HG02938 (cell line): ENCODE data around the gene MYO3B.
"Not testable (repeated sequence)": the region's sequence is repeated elsewhere in the genome, so short reads cannot be mapped to it uniquely, and the experiment has no call there.

Source experiments
- ATAC-seq: cut with Tn5 transposase; IDR thresholded peaks from one replicate; pipeline ENCODE4 v1.9.1; 2021; ENCODE audit warnings: mild to moderate bottlenecking, moderate library complexity; ENCODE audit not compliant: unreplicated experiment

Gene MYO3B

DNA sequence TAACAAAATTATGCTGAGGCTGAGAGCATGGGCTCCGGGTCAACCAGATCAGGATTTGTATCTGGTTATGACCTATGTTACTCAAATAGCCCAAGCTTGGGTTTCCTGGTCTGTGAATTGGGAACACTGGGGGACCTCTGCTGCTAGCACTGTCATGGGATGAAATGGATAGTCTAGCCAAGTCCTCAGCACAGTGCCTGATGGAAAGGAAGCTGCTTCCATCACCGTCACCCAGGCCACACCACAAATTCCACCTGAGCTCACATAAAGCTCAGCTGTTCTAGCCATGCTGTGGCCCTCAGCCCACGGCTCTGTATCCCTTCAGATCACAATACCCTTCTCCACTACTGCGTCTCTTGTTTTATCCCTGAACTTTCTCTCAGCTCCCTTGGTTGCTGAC is 357.6 kb downstream of the MYO3B start:
- no peak for ATAC-seq

DNA sequence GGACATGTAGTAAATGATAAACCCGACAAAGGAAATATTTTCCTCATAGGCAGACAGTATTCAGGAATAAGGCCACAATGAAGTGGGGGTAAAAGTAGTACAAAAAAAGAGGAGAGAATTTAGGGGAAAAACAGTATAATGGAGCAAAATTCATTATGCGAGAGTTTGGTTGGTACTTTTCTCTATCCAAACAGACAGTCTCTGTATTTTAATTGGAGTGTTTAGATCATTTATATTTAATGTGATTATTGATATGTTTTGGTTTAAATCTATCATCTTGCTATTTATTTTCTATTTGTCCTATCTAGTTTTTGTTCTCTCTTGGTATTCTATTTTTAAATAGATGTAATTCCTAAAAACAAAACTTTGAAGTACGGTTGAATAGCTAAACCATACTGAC is 366.9 kb downstream of the MYO3B start:
- ATAC-seq = no peak

DNA sequence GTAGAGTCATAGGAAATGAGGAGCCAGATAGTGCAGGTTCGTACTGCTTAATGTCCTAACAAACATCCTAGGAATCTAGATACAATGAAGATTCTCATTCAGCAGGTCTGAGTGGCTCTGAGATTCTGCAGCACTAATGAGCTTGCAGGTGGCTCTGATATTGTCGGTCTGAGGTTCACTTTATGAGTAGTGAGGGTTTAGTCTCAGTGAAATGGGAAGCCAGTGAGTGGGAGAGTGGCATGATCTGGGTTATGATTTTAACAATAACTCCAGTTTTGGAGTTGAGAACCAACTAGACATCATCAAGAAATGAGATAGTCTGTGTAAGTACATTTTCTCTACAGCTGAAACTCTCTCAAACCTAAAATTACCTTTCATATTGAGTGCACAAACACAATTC is 370.4 kb downstream of the MYO3B start:
- no peak for ATAC-seq

DNA sequence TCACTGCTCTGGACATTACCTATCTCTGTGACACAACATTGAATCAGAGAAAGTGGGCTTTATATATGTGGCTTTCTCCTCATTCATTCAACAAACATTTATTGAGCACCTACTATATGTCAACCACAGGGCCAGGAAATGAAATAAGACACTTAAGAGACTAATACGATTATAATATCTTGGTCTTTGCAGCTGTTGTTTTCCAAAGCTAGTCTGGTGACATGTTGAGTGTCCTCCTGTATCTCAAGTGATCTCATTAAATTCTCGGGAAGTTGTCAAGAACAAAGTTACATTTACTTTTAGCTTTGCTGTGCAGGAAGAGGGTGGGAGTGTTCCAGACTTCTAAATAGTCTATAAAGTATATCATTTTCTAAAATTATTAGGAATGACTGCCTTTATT is 372.6 kb downstream of the MYO3B start:
- no peak for ATAC-seq

DNA sequence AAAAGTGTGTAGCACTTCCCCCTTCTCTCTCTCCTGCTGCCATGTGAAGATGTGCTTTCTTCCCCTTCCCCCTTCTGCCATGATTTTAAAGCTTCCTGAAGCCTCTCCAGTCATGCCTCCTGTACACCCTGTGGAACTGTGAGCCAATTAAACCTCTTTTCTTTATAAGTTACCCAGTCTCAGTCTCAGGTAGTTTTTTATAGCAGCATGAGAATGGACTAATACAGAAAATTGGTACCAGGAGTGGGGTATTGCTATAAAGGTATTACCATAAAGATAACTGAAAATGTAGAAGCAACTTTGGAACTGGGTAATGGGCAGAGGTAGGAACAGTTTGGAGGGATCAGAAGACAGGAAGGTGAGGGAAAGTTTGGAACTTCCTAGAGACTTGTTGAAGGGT is 374.0 kb downstream of the MYO3B start:
- ATAC-seq = not testable (repeated sequence)

DNA sequence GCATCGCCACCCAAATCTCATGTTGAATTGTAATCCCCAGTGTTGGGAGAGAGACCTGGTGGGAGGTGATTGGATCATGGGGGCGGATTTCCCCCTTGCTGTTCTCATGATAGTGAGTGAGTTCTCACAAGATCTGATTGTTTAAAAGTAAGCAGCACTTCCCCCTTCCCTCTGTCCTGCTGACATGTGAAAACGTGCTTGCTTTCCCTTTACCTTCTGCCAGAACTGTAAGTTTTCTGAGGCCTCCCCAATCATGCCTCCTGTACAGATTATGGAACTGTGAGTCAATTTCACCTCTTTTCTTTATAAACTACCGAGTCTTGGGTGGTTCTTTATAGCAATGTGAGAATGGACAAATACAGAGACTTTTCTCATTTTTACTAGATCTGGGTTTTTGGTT is 375.8 kb downstream of the MYO3B start:
- no peak for ATAC-seq

DNA sequence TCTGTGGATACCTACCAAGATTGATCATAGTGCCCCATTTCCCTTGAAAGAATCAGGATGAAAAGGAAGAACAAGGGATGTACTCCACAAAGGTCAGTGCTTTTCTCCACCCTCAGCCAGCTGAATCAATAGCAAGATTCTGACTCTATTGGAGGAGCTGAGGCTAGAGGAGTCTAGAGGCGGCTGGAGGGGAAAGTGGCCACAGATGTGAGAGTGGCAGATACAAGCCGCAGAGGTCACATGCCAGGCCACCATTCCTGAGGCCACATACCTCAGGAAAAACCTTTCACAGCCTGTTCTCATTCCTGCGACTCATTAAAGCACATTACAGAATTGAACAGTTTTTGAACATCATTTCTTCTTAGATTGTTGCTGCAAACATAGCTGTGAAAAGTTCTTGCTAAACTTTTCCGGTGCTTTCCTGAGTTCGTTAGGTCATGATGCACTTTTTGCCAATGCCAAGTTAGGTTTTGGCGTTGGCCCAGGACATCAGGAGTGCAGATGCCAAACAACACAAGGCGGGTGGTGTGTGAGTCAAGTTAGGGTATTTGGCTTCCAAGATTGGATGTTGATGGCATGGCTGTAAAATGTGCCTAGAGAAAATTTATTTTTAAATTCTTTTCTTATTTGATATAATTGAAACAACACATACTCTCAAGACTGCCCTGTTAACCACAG is 376.5 kb downstream of the MYO3B start:
- no peak for ATAC-seq

DNA sequence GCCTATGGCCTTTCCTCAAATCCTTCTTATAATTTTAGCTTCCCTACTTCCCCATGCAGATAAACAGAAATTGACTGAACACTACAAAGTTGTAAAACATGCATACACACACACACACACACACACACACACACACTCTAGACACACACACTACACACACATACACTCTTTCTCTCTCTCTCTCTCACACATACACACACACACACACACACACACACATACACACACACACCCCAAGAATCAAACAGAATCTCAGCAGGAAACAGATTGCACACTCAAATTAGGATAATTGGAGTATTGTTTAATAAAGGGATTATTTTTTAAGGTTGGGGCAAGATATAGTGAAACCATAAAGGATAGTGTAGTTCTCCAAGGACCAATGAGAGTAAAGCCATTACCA is 385.0 kb downstream of the MYO3B start:
- no peak for ATAC-seq

DNA sequence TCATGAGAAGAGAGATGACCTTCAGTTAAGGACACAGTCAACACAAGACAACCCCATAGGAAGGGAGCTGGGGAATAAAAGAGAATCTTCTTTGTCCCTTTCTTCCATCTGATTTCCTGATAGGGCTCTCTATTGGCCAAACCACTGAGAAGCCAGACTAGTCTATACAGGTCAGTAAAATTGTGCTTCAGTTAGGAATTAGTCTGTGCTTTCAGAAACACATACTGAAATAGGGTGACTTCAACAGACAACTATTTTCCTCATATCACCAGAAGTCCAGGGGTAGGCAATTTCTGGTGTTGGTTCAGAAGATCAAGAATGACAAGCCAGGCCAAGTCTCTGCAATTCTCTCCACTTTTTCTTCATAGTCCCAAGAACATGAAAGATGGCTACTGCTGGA is 385.5 kb downstream of the MYO3B start:
- no peak for ATAC-seq

DNA sequence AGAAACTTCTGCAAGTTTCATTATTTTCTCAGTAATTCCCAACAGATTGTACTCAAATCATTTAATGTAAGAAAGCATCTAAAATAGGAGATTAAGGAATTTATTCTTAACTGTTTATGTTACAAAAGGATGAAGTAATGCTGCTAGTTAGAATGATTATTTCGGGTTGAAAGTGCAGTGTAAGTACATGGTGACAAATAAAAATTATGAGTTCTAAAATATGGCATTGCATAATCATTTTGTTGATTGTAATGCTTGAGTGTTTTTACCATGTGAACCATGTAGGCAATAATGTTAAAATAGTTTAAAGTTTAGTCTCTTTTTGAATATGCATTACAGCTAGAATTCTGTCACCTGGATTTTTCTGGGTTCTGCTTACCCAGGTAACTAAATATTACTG is 388.2 kb downstream of the MYO3B start:
- ATAC-seq = no peak

DNA sequence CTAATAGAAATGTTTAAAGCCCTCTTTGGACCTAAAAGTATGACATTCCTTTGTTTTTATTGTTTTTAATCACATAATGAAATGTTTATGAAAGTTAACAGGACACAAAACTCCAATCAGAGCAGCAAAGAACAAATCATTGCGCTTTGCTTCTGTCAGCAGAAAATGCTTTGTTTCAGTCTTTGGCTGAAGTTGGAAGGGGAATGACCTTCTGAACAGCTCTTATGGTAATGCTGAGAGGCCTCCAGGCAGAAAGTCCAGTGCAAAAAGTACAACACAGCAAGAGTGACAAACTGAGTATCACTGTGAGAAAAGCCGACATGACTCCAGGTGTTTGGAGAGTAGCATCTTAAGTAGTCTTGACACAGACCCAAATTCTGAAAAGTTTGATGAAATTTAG is 389.5 kb downstream of the MYO3B start:
- ATAC-seq = no peak

DNA sequence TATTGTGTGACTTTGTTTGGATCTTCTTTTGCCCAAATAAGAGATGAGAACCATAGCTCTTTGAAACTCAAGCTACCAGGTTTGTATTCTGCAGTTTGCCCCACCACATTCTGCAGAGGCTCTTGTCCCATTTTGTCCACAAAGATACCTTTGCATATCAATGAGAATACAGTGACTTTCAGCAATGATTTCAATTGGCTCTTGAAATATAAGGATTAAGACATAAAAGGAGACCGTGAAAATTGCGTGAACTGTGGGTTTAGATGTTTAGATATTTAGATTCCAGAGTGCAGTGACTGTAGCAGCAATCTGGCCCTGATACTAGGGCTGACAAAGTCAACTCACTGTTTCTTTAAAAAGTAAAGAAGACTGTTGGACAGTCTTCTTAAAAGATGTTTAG is 390.6 kb downstream of the MYO3B start:
- ATAC-seq = no peak

DNA sequence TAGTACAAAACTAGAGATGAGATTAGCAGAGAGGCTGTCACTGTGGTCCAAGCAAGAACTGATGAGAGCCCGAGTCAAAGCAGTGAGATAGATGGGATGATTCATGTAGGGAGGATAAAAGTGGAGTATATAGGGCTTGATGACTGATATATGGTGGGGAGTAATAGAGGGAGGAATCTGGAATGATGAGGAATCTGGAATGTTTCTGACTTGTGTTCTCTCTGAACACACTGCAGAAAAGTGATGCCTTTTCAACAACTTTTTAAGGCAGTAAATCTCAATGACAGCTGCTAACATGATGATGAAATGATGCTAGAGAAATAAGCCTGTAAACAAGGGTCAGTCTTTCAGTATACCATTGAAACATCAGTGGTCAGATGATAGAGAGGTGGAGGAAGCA is 393.7 kb downstream of the MYO3B start:
- no peak for ATAC-seq

DNA sequence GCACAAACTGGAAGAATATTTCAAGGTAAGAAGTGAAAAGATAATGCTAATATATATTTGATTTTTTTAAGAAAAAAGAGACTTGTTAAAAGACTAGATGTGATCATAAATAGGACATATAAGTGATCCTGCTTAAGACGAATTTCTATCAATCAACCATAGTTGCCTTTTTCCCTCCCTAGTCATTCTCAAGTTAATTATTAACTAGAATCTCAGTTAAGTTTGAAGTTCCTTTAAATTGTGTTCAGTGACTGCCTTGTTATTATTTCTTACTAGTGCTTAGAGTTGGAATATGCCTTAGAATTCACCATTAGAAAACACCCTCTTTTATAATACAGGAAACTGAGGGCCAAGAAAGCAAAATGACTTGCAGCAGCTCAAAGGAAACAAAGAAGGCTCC is 395.7 kb downstream of the MYO3B start:
- no peak for ATAC-seq

DNA sequence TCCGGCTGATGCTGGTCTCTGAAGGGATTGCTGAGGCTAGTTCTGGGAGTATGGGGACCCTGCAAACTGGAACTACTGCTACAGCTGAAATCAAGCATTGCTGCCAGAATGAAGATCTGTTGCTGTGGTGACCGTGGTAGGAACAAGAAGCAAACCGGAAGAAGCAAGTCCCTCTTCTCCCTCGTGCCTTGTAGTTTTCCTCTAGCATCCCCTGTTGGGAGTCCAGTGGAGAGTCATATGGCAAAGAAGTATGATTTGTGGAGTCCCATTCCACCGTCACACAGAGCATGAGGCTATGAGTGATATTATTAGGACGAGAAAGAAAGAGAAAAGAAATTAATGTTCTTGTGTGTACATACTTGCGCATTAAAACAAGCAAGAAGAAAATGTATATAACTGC is 398.3 kb downstream of the MYO3B start:
- no peak for ATAC-seq

DNA sequence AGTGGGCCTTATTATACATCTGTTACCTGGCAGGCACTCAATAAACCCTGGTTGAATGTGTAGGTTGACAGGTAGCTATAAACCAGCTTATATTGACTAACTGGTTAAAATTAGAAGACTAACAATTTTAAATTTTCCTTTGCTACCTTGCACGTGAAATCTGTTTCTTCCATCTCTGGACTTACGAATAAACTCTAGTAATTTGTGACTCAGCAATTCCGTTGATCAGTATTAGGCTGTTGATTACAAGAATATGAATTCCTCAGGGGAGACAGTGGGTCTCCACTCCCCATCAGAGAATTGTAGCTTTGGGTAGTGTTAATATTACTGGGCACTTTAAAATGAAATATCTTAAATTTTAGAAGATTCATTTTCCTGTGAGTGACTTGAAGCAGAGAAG is 399.4 kb downstream of the MYO3B start:
- ATAC-seq = no peak

DNA sequence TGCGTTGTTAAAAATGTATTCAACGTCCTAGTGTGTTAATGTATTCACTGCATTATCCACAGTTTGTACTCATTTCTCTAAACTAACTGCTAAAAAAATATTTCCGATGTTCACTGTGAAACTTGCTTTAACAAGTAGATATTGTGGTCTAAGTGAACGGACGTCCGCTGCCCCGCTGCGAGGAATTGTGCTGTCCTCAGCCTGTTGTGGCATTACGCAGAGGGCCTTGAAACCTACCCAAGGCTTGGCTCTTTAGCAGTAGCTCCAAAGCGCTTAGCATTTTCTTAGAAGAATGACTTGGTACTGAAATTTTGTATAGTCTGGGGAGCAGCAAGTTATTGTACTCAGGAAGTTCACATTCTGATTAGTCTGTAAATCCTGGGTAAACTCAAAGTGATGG is 400.7 kb downstream of the MYO3B start:
- no peak for ATAC-seq

DNA sequence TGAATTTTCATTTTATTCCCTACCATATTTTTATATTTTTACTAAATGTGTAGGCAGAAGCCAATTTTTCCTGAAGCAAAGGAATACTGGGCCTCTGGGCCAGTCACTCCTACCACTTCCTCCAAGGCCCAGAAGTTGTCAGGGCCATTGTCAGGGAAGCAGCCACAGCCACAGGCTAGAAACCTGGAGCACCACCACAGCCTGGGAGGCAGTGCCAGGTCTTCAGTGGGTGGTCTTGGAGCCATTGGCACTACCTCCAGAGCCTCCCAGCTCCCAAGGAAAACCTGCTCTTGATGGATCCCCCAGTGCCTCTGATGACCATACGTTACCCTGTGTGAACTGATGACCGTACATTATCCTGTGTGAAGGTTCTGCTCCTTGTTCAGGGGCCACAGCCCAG is 401.6 kb downstream of the MYO3B start:
- no peak for ATAC-seq

DNA sequence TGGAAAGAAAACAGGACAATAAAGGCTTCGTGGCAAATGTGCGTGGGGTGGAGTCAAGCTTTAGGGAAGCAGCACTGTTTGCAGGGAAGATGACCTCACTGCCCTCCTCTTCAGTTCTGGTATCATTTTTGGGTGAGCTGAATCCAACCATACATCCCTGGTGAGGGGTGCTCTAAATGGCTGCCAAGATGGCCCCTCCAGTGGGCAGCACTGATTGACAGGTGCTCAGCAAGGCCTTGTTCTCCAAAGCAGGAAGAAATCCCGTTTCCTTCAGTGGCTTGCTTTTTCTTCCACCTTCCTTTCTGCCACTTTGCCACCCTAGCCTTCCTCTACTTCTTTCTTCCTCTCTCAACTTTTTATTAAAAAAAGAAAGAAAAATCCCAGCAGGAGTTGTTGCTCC is 404.4 kb downstream of the MYO3B start:
- ATAC-seq = no peak

DNA sequence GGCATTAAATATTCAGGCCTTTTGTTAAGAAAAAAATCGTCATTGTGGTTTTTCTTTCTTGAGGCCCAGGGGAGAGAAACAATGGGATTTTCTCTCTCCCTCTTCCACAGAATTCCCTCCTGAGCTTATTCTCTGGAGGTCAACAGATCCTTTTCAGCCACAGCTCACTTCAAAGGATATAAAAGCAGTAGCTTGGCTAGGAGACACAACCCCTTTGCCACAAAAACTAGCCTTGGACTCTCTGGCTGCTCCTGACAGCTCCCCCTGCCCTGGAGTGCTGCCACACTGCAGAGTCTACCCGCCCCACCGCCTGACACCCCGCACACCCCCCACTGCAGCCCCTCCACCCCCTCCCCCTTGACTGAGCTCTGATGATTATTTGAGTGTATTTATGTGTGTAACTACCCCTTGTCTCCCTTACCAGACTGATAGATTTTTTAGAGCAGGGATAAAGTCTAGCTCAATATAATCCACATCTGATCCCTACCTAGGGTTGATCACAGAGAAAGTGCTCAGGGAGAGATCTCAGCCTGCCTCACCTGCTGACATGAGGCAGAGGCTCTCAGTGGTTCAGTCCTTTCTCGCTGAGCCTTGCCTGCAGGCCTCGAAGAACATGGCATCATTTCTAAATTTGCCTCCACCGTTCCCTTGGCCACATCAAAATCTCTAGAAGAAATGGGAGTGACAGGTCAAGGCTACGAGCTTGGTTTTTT is 405.0 kb downstream of the MYO3B start:
- no peak for ATAC-seq

DNA sequence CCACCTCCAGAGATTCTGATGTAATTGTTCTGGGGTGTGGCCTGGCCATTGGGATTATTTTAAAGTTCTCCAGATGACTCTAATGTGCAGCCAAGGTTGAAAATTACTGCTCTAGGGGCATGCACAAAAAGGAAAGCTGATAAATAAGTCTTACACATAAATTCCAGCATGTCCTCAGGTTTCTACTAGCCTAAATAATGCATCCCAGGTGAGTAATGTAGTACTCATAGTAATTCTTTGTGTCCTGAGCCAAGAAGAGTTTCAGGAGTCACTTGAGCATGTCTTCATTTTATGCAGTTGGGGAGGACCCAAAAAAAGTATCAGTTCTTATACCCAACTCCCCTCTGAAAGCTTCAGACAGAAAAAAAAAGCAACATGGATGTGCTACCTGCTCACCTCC is 407.1 kb downstream of the MYO3B start:
- no peak for ATAC-seq

DNA sequence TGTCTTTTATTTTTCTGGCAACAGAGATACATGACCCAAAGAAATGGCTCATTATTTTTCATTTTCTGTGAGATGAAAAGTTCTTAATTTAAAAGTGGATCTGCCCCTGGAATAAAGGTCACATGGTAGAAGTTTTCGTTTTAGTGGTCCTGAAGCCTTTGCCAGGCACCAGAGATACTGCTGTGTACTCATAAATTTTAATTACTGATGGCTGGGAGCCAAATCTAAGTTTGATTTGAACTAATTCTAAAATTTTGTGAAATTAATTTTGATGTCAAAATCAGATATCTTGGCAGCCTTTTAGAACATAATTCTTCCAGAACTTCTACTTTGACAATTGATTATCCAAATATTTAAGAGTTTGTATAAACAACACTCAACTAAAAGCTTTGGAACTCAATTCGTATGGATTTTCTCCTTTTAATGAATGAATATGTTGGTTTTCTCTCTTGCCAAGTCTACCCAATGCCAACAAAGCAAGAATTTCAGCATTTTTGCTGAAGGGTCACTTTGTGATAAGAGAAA is 408.7 kb downstream of the MYO3B start:
- ATAC-seq = no peak

DNA sequence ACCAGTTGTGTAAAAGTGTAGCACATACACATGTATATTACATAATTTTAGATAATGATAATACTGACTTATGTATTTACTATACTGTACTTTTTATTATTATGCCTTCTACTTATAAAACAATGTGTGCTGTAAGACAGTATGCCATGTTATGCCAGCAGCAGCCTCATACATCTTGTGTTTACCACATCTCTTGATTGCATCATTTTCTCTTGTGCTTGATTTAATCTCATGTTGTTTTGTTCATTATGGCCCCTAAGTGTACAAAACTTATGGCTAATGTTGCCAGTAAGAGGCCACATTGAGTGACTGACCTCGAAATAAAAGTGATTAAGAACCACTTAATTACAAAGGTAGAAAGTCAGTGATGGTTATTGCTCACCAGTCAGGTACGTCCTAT is 409.2 kb downstream of the MYO3B start:
- no peak for ATAC-seq
